GM12891 (cell line): Measurements from ENCODE around the gene C10orf71.

ENCODE experiments used
- POLR2A ChIP-seq: IDR thresholded peaks from 2 replicates; pipeline ENCODE4 v1.6.1; 2011; ENCODE audit warnings: low read depth, low read length, control low read depth
- POLR2AphosphoS5 ChIP-seq: IDR thresholded peaks from 2 replicates; pipeline ENCODE4 v1.6.1; 2011; ENCODE audit warnings: low read depth, low read length, control low read depth

GRCh38 chr10:49257154-49257553, 41.8 kb upstream of the C10orf71 start:
- no peak for TF ChIP-seq POLR2AphosphoS5
- TF ChIP-seq POLR2A: no peak
